MM.1S (cell line): ENCODE measurements around the gene HS3ST4.

Experiments
- DNase-seq: peaks from one replicate; pipeline ENCODE4 v3.0.0-alpha.2; 2015
- H2AFZ ChIP-seq: fragments of 300-600 bp; sonication (generic); 2 replicates; pipeline ENCODE4 v1.6.0; 2016; ENCODE audit warnings: antibody characterized with exemption, low read length
- H3F3A ChIP-seq: fragments of 300-600 bp; sonication (generic); 2 replicates; pipeline ENCODE4 v1.6.1; 2016; ENCODE audit warnings: mild to moderate bottlenecking, antibody characterized with exemption, low read length, moderate library complexity, mixed read lengths; ENCODE audit not compliant: insufficient read depth
- H3K27ac ChIP-seq: fragments of 300-600 bp; sonication (generic); 2 replicates; pipeline ENCODE4 v1.5.1; 2016; ENCODE audit warnings: mild to moderate bottlenecking, low read length
- H3K27me3 ChIP-seq: fragments of 300-600 bp; sonication (generic); replicated peaks from 2 replicates; pipeline ENCODE4 v1.6.0; 2016; ENCODE audit warnings: low read length; ENCODE audit not compliant: insufficient read depth
- H3K36me3 ChIP-seq: fragments of 300-600 bp; sonication (generic); replicated peaks from 2 replicates; pipeline ENCODE4 v1.6.1; 2016; ENCODE audit warnings: mild to moderate bottlenecking, low read length, mixed read lengths; ENCODE audit not compliant: insufficient read depth
- H3K4me1 ChIP-seq: fragments of 300-600 bp; sonication (generic); 2 replicates; pipeline ENCODE4 v1.6.1; 2016; ENCODE audit warnings: low read length, mixed read lengths
- H3K4me2 ChIP-seq: fragments of 300-600 bp; sonication (generic); 2 replicates; pipeline ENCODE4 v1.6.0; 2016; ENCODE audit warnings: low read depth, low read length
- H3K4me3 ChIP-seq: fragments of 300-600 bp; sonication (generic); 2 replicates; pipeline ENCODE4 v1.5.1; 2016; ENCODE audit warnings: low read length, mixed read lengths
- H3K79me2 ChIP-seq: fragments of 300-600 bp; sonication (generic); 2 replicates; pipeline ENCODE4 v1.6.1; 2016; ENCODE audit warnings: mixed run types, low read length, mixed read lengths
- H3K9ac ChIP-seq: fragments of 300-600 bp; sonication (generic); 2 replicates; pipeline ENCODE4 v1.6.1; 2016; ENCODE audit warnings: low read length, mixed read lengths
- H3K9me2 ChIP-seq: fragments of 300-600 bp; sonication (generic); replicated peaks from 2 replicates; pipeline ENCODE4 v1.6.1; 2016; ENCODE audit warnings: mild to moderate bottlenecking, low read length, mixed read lengths; ENCODE audit not compliant: insufficient read depth
- H3K9me3 ChIP-seq: fragments of 300-600 bp; sonication (generic); replicated peaks from 2 replicates; pipeline ENCODE4 v1.6.1; 2016; ENCODE audit warnings: mild to moderate bottlenecking, low read length, mixed read lengths; ENCODE audit not compliant: insufficient read depth
- H4K20me1 ChIP-seq: fragments of 300-600 bp; sonication (generic); 2 replicates; pipeline ENCODE4 v1.6.1; 2016; ENCODE audit warnings: mild to moderate bottlenecking, low read length, moderate library complexity, mixed read lengths; ENCODE audit not compliant: insufficient read depth
- CTCF ChIP-seq: fragments of 300-600 bp; sonication (generic); IDR thresholded peaks from 2 replicates; pipeline ENCODE4 v1.5.1; 2016; ENCODE audit warnings: antibody characterized with exemption, low read length, mixed read lengths
- EZH2 ChIP-seq: fragments of 300-600 bp; sonication (generic); optimal IDR thresholded peaks from 2 replicates; pipeline ENCODE3; 2017; ENCODE audit warnings: low read depth, mild to moderate bottlenecking, antibody characterized with exemption, low read length, mixed read lengths
- EZH2phosphoT487 ChIP-seq: fragments of 300-600 bp; sonication (generic); IDR thresholded peaks from 2 replicates; pipeline ENCODE4 v1.6.1; 2018; ENCODE audit warnings: antibody characterized with exemption, low read length

The HS3ST4 gene

GRCh38 chr16:25912321-25912720, 220.6 kb downstream of the HS3ST4 start:
- H3F3A ChIP-seq, result 0 out of 2 replicates have a peak, but pooled peaks cover 4% of the 10 kb centered on the region
- no peaks in the 10 kb centered on the region for H3K36me3 ChIP-seq
- H3K4me1 ChIP-seq, result peaks cover 18% of the 10 kb centered on the region
- H3K9me3 ChIP-seq, result no peaks in the 10 kb centered on the region
- H3K4me3 ChIP-seq, result peak overlapping the region; percentile 4; the same call in 1 of the 2 replicates
- no peak overlapping the region for H3K27ac ChIP-seq
- H4K20me1 ChIP-seq, result no peaks in the 10 kb centered on the region
- no peak overlapping the region for H2AFZ ChIP-seq
- H3K9ac ChIP-seq, result no peak overlapping the region
- H3K9me2 ChIP-seq, result no peaks in the 10 kb centered on the region
- H3K79me2 ChIP-seq, result no peaks in the 10 kb centered on the region
- no peaks in the 10 kb centered on the region for H3K27me3 ChIP-seq
- DNase-seq, result peak; percentile 77
- TF ChIP-seq CTCF (no peak), EZH2 (no peak), EZH2phosphoT487 (no peak)
- peak overlapping the region; percentile 42 for H3K4me2 ChIP-seq

- Histone ChIP-seq H3K79me2 (no peaks in the 10 kb centered on the region), H3K27me3 (no peaks in the 10 kb centered on the region), H3K36me3 (no peaks in the 10 kb centered on the region), H3K4me2 (no peak overlapping the region), H3K9ac (no peak overlapping the region), H3K27ac (no peak overlapping the region), H3K9me3 (no peaks in the 10 kb centered on the region), H3K4me3 (no peak overlapping the region), H3K9me2 (no peaks in the 10 kb centered on the region), H4K20me1 (no peaks in the 10 kb centered on the region), H3K4me1 (peaks cover 18% of the 10 kb centered on the region), H3F3A (0 out of 2 replicates have a peak, but pooled peaks cover 4% of the 10 kb centered on the region), H2AFZ (no peak overlapping the region)
- TF ChIP-seq CTCF (no peak), EZH2 (no peak), EZH2phosphoT487 (no peak)
- no peak for DNase-seq
Observed at GRCh38 chr16:25914357-25914962, 222.7 kb downstream of the HS3ST4 start.

- Histone ChIP-seq H3K4me1 (peaks cover 18% of the 10 kb centered on the region), H3K27ac (no peak overlapping the region), H3K27me3 (no peaks in the 10 kb centered on the region), H3K4me2 (no peak overlapping the region), H2AFZ (no peak overlapping the region), H3K36me3 (no peaks in the 10 kb centered on the region), H4K20me1 (no peaks in the 10 kb centered on the region), H3K9me3 (no peaks in the 10 kb centered on the region), H3K79me2 (no peaks in the 10 kb centered on the region), H3K9me2 (no peaks in the 10 kb centered on the region), H3F3A (0 out of 2 replicates have a peak, but pooled peaks cover 4% of the 10 kb centered on the region), H3K4me3 (no peak overlapping the region), H3K9ac (no peak overlapping the region)
- no peak for DNase-seq
- TF ChIP-seq EZH2 (no peak), CTCF (no peak), EZH2phosphoT487 (no peak)
Observed at GRCh38 chr16:25916037-25916436, 224.3 kb downstream of the HS3ST4 start.
